Measurements from ENCODE around the gene TOMM6. TPM values are rescaled to one million over a fixed set of nuclear protein-coding genes. Genes with fewer than 3 reads are reported as not detected.

The TOMM6 gene
- polyA plus RNA-seq, 1 of the 3 experiments (the other 2 are of a cell fraction) = 493 TPM

DNA sequence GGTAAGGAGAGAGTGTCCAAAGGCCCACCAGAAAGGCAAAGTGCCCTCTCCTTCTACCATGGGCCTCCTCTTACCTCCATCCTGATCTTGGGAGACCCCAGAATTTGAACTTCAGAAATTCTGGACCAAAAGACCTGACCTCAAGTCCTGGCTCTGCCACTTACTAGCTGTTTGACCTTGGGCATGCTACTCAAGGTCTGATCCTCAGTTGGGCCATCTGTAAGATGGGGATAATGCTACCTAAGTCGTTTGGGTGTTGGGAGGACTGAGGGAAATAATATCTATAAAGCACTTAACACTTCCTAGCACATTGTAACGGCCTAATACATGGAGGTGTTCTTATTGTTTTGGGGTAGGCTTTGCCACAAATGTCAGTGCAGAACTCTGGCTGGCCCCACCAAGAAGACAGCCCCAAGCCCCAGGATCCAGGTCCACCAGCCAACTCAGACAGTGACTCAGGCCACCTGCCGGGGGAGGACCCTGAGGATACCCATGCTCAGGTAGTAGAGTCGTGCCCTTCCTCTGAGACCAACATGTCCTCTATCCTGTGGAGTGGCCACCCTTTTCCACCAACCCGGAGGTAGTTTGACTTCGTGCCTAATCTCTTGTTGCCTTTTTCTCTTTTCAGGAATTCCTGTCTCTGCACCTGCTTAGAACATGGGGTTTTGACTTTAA, 4.3 kb upstream of the TOMM6 start:
- no peak overlapping the region for H3K4me3 ChIP-seq (ENCODE audit: low read depth in 2 of 2, low read length in 1 of 2)
- ChIA-PET POLR2A (no interaction called here), CTCF (interaction anchor here (1.2 to 8.9 kb wide), 4 partner anchors 48 to 261 kb away, joined by 3 to 118 read pairs (median 6); partner anchors contain the start of gene TFEB)
- no peaks in the 10 kb centered on the region for H3K27me3 ChIP-seq (ENCODE audit: insufficient read depth)
- no peak overlapping the region for H3K27ac ChIP-seq (ENCODE audit: low read depth in 2 of 2, low read length in 1 of 2)
- H3K36me3 ChIP-seq (replicated peaks in 1 of 2; ENCODE audit: control insufficient read depth in 1 of 2, insufficient read depth in 2 of 2, low read length in 1 of 2) = peaks cover 3 to 9% of the 10 kb centered on the region in 2 experiments
- peaks cover 19% of the 10 kb centered on the region for H3K79me2 ChIP-seq (ENCODE audit: insufficient read depth)
- no peak overlapping the region for H3K4me2 ChIP-seq
- no peaks in the 10 kb centered on the region for H3K9me2 ChIP-seq
- DNase-seq = no peak
- H3K4me1 ChIP-seq (ENCODE audit: control insufficient read depth in 1 of 2, insufficient read depth in 2 of 2, low read depth in 1 of 2, low read length in 1 of 2) = peaks cover 14 to 23% of the 10 kb centered on the region in 2 experiments; a peak in 2 of 4 replicates
- no peak for TF ChIP-seq SIN3A (IDR thresholded peaks at IDR 0.05; ENCODE audit: borderline replicate concordance, low read depth, low read length)
- no peak for TF ChIP-seq MXI1 (IDR thresholded peaks at IDR 0.05; ENCODE audit: low read depth, low read length)
- no peak for TF ChIP-seq RAD21 (IDR thresholded peaks at IDR 0.05; ENCODE audit: low read length)
- TF ChIP-seq, protein P1, sequence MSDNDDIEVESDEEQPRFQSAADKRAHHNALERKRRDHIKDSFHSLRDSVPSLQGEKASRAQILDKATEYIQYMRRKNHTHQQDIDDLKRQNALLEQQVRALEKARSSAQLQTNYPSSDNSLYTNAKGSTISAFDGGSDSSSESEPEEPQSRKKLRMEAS (IDR thresholded peaks at IDR 0.05; ENCODE audit: low read depth) = no peak
- TF ChIP-seq, protein P2, sequence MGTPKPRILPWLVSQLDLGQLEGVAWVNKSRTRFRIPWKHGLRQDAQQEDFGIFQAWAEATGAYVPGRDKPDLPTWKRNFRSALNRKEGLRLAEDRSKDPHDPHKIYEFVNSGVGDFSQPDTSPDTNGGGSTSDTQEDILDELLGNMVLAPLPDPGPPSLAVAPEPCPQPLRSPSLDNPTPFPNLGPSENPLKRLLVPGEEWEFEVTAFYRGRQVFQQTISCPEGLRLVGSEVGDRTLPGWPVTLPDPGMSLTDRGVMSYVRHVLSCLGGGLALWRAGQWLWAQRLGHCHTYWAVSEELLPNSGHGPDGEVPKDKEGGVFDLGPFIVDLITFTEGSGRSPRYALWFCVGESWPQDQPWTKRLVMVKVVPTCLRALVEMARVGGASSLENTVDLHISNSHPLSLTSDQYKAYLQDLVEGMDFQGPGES (IDR thresholded peaks at IDR 0.05; ENCODE audit: low read depth, low read length) = no peak
- no peak for TF ChIP-seq GATA2 (CRISPR knock-in tag; IDR thresholded peaks at IDR 0.05)
- no peak overlapping the region for H2AFZ ChIP-seq (ENCODE audit: low read depth)
- H4K20me1 ChIP-seq (ENCODE audit: insufficient read depth) = no peaks in the 10 kb centered on the region
- WGBS (ENCODE audit: low lambda C conversion rate) = 78% methylated on average over 4 of the region's 6 CpGs
- H3K9me3 ChIP-seq = no peaks in the 10 kb centered on the region
- no peak overlapping the region for H3K9ac ChIP-seq
- peaks cover 7% of the 10 kb centered on the region for H3F3A ChIP-seq (replicated peaks; ENCODE audit: insufficient read depth)

DNA sequence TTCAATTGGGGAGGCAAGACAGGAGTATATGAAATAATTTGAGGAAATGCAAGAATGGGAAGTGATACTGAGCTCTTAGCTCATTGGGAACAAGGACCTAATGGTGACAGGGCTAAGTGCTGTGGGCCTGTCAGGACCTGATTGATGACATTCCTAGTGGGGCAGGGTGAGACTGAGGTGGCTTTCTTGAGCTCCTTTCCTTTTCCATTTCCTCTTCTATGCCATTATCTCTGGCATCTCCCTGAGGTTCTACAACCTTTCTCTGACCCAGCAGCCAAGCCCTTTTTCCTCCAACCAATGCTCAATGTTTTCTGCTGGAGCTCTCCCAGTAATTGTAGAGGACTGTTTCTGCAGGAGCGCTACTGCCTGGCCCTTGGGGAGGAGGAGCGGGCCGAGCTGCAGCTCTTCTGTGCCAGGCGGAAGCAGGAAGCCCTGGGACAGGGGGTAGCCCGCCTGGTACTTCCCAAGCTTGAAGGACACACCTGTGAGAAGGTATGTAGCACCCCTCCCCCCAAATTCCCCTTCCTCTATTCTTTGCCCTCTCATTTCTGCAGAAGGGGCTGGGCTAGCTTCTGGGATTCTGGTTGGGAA, 2.8 kb upstream of the TOMM6 start:
- Histone ChIP-seq H3K36me3 (replicated peaks in 1 of 2; ENCODE audit: control insufficient read depth in 1 of 2, insufficient read depth in 2 of 2, low read length in 1 of 2) (peaks cover 12 to 17% of the 10 kb centered on the region in 2 experiments), H3K79me2 (ENCODE audit: insufficient read depth) (peaks cover 22% of the 10 kb centered on the region), H3K9ac (no peak overlapping the region), H3F3A (replicated peaks; ENCODE audit: insufficient read depth) (peaks cover 12% of the 10 kb centered on the region), H3K27ac (ENCODE audit: low read depth in 2 of 2, low read length in 1 of 2) (no peak overlapping the region), H3K4me2 (no peak overlapping the region), H4K20me1 (ENCODE audit: insufficient read depth) (no peaks in the 10 kb centered on the region), H3K4me1 (ENCODE audit: control insufficient read depth in 1 of 2, insufficient read depth in 2 of 2, low read depth in 1 of 2, low read length in 1 of 2) (peaks cover 14 to 24% of the 10 kb centered on the region in 2 experiments; a peak in 2 of 4 replicates), H3K4me3 (ENCODE audit: low read depth in 2 of 2, low read length in 1 of 2) (no peak overlapping the region), H3K27me3 (ENCODE audit: insufficient read depth) (no peaks in the 10 kb centered on the region), H2AFZ (ENCODE audit: low read depth) (no peak overlapping the region), H3K9me3 (no peaks in the 10 kb centered on the region), H3K9me2 (no peaks in the 10 kb centered on the region)
- ChIA-PET CTCF (interaction anchor here (0.7 to 8.9 kb wide), 9 partner anchors 9 to 417 kb away, joined by 3 to 118 read pairs (median 22); partner anchors contain the start of gene TFEB), POLR2A (no interaction called here)
- no peak for TF ChIP-seq ELF1 (IDR thresholded peaks at IDR 0.05)
- WGBS (ENCODE audit: low lambda C conversion rate) = 95% methylated on average over 5 of the region's 5 CpGs
- DNase-seq = no peak

DNA sequence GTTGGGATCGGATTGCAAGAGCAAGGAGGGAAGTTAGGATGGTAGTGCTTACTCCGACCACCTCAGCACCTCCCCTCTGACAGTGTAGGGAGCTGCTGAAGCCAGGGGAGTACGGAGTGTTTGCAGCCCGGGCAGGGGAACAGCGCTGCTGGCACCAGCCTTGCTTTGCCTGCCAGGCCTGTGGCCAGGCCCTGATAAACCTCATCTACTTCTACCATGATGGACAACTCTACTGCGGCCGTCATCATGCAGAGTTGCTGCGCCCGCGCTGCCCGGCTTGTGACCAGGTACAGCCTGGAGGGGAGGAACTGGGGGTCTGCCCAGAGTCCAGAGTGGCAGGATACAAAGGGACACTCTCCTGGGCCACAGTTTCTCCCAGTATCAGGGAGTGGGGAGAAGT, 2.2 kb upstream of the TOMM6 start:
- POLR2A ChIA-PET = interaction anchor here (3.5 kb wide), 1 partner anchor 51 kb away, joined by 23 read pairs; the partner anchor contains the start of gene TFEB
- 95% methylated on average over 8 of the region's 11 CpGs for WGBS (ENCODE audit: low lambda C conversion rate)
- no peak overlapping the region for H3K9ac ChIP-seq
- TF ChIP-seq, protein P3, sequence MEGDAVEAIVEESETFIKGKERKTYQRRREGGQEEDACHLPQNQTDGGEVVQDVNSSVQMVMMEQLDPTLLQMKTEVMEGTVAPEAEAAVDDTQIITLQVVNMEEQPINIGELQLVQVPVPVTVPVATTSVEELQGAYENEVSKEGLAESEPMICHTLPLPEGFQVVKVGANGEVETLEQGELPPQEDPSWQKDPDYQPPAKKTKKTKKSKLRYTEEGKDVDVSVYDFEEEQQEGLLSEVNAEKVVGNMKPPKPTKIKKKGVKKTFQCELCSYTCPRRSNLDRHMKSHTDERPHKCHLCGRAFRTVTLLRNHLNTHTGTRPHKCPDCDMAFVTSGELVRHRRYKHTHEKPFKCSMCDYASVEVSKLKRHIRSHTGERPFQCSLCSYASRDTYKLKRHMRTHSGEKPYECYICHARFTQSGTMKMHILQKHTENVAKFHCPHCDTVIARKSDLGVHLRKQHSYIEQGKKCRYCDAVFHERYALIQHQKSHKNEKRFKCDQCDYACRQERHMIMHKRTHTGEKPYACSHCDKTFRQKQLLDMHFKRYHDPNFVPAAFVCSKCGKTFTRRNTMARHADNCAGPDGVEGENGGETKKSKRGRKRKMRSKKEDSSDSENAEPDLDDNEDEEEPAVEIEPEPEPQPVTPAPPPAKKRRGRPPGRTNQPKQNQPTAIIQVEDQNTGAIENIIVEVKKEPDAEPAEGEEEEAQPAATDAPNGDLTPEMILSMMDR (IDR thresholded peaks at IDR 0.05) = no peak
- TF ChIP-seq, protein P2 (IDR thresholded peaks at IDR 0.05; ENCODE audit: low read depth, low read length) = no peak
- TF ChIP-seq NFIC (IDR thresholded peaks at IDR 0.05; ENCODE audit: borderline replicate concordance) = no peak
- no peak for TF ChIP-seq RAD21 (IDR thresholded peaks at IDR 0.05; ENCODE audit: low read length)
- no peak for TF ChIP-seq RCOR1 (IDR thresholded peaks at IDR 0.05; ENCODE audit: low read length)

More for the DNA sequence above, 2.2 kb upstream of the TOMM6 start:
- Histone ChIP-seq H3K27ac (ENCODE audit: low read depth in 2 of 2, low read length in 1 of 2) (no peak overlapping the region), H3K9me3 (no peaks in the 10 kb centered on the region), H2AFZ (ENCODE audit: low read depth) (no peak overlapping the region), H3K79me2 (ENCODE audit: insufficient read depth) (peaks cover 26% of the 10 kb centered on the region), H3K27me3 (ENCODE audit: insufficient read depth) (no peaks in the 10 kb centered on the region), H3F3A (replicated peaks; ENCODE audit: insufficient read depth) (peaks cover 15% of the 10 kb centered on the region), H3K4me1 (ENCODE audit: control insufficient read depth in 1 of 2, insufficient read depth in 2 of 2, low read depth in 1 of 2, low read length in 1 of 2) (peaks cover 14 to 26% of the 10 kb centered on the region in 2 experiments; a peak in 2 of 4 replicates), H3K36me3 (replicated peaks in 1 of 2; ENCODE audit: control insufficient read depth in 1 of 2, insufficient read depth in 2 of 2, low read length in 1 of 2) (peaks cover 17 to 23% of the 10 kb centered on the region in 2 experiments), H3K4me2 (peak overlapping the region; percentile 92), H4K20me1 (ENCODE audit: insufficient read depth) (no peaks in the 10 kb centered on the region), H3K4me3 (ENCODE audit: low read depth in 2 of 2, low read length in 1 of 2) (0 out of 4 replicates have a peak overlapping the region, but pooled peaks of 1 of the 2 experiments have one; percentile 100), H3K9me2 (no peaks in the 10 kb centered on the region)
- CTCF ChIA-PET = interaction anchor here (0.8 to 8.9 kb wide), 21 partner anchors 9 to 417 kb away, joined by 3 to 118 read pairs (median 8); partner anchors contain the start of genes BYSL, MED20 and TFEB
- DNase-seq = no peak

Measured in SK-N-SH (cell line).